NCI-H82 treated with DMSO at 0.1 percent for 48 hours (cell line): ENCODE data around the gene ANK2.
A peak's percentile ranks its signal among the peaks of the same experiment; 100 is the strongest.
"Not testable (repeated sequence)": the region's sequence is repeated elsewhere in the genome, so short reads cannot be mapped to it uniquely, and the experiment has no call there.

ENCODE experiments used
- DNase-seq: peaks from one replicate; lab custom pipeline; 2025; ENCODE audit not compliant: unreplicated experiment; lab: John Stamatoyannopoulos, UW

The ANK2 gene

GRCh38 chr4:113146876-113147358 lies 97.5 kb downstream of the ANK2 start:
- no peak for DNase-seq

- DNase-seq = no peak
Measured at GRCh38 chr4:113147498-113148111, 98.2 kb downstream of the ANK2 start.

GRCh38 chr4:113148925-113149324 lies 99.5 kb downstream of the ANK2 start:
- no peak for DNase-seq

- peak; percentile 85 for DNase-seq
Measured at GRCh38 chr4:113153529-113154101, 104.2 kb downstream of the ANK2 start.

GRCh38 chr4:113154281-113154680 lies 104.8 kb downstream of the ANK2 start:
- no peak for DNase-seq

GRCh38 chr4:113157086-113157857 lies 107.8 kb downstream of the ANK2 start:
- no peak for DNase-seq

- DNase-seq = no peak
Measured at GRCh38 chr4:113159942-113160545, 110.6 kb downstream of the ANK2 start.

GRCh38 chr4:113160548-113160947 lies 111.1 kb downstream of the ANK2 start:
- DNase-seq = no peak

GRCh38 chr4:113162089-113162488 lies 112.6 kb downstream of the ANK2 start:
- DNase-seq = no peak

- no peak for DNase-seq
Measured at GRCh38 chr4:113169368-113169767, 119.9 kb downstream of the ANK2 start.

GRCh38 chr4:113170115-113170804 lies 120.8 kb downstream of the ANK2 start:
- DNase-seq = no peak

- peak; percentile 3 for DNase-seq
Measured at GRCh38 chr4:113170805-113171468, 121.5 kb downstream of the ANK2 start.

GRCh38 chr4:113173126-113173792 lies 123.8 kb downstream of the ANK2 start:
- DNase-seq = no peak

GRCh38 chr4:113173793-113174264 lies 124.4 kb downstream of the ANK2 start:
- no peak for DNase-seq

- DNase-seq = no peak
Measured at GRCh38 chr4:113179091-113179490, 129.6 kb downstream of the ANK2 start.

GRCh38 chr4:113179996-113180395 lies 130.5 kb downstream of the ANK2 start:
- DNase-seq = no peak

GRCh38 chr4:113181289-113182007 lies 132.0 kb downstream of the ANK2 start:
- peak; percentile 75 for DNase-seq

- no peak for DNase-seq
Measured at GRCh38 chr4:113183032-113183605, 133.7 kb downstream of the ANK2 start.

- DNase-seq = not testable (repeated sequence)
Measured at GRCh38 chr4:113186220-113186619, 136.8 kb downstream of the ANK2 start.
